HG02970 (cell line): ENCODE data around the gene CHST10.
"Not testable (repeated sequence)": the region's sequence is repeated elsewhere in the genome, so short reads cannot be mapped to it uniquely, and the experiment has no call there.

Experiments used
- ATAC-seq: cut with Tn5 transposase; IDR thresholded peaks from one replicate; pipeline ENCODE4 v1.9.1; 2021; ENCODE audit warnings: mild to moderate bottlenecking, moderate library complexity, moderate number of reproducible peaks; ENCODE audit not compliant: unreplicated experiment, low FRiP score

CHST10 gene, protein sequence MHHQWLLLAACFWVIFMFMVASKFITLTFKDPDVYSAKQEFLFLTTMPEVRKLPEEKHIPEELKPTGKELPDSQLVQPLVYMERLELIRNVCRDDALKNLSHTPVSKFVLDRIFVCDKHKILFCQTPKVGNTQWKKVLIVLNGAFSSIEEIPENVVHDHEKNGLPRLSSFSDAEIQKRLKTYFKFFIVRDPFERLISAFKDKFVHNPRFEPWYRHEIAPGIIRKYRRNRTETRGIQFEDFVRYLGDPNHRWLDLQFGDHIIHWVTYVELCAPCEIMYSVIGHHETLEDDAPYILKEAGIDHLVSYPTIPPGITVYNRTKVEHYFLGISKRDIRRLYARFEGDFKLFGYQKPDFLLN

DNA sequence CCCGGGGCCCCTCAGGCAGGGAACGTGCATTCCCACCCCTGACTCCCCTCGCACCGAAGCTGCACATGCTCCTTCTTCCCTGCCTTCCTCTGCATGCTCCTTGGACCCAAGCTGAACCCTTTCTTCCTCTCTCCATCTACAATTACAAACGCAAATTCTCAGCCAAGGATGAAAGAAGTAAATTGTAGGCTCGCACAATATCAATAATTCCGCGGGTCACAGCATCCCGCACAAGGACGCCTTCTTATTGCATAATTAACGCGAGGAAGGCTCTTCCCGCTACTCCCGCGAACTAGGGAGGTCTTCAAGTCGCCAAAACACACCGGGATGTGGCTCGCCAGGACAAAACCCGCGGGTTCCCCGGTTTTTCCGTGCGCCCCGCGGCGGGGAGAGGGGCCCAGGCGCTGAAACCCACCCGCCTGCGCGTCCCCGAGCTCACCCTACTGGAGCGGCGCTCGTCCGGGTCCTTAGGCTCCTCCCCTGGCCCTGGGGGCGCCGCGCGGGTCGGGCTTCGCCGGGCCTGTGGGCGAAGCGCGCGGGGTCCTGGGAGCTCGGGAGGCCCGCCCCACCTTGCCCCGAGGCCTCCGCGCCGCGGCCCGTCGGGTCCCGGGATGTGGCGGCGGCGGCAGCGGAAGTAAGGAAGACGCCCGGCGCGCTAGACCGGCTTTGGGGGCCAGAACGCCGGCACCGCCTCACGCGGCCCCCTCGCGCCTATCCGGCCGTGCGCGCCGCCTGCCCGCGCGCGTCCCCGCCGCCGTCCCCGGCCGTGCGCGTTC, at the start of gene CHST10:
CHST10 (minus strand) TSS at position 734 of the 776 bp plus-strand sequence. CDS start 10,993 bp downstream, outside the sequence.
- ATAC-seq: peak; percentile 73

DNA sequence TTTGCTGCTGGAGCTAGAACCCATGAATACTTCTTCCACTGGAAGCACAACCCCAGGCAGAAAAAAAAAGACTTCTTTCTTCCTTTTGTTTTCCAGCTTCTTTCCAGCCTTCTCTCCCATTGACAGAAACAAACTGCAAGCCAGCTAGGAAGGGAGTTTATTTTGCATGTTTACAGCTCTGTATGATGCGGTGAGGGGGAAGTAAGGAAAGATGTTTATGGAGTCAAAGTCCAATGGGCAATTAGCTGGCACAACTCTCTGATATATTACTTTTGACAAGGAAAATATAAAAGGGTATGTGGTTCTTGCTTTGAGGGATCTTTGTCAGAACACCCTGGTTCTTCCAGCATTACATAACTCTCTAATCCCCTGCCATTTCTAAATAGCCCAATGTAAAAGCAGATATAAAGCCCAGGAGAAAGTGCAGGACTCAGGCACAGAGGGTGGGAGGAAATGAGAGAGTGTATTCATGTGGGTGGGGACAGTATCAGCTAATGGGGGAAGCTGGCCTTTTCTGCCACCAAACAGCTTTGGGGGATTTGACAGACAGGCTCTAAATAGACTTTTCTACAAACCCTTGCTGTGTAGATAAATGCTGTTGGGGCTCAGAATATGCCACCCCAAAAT, 43.5 kb upstream of the CHST10 start:
- no peak for ATAC-seq

- not testable (repeated sequence) for ATAC-seq
Measured at GRCh38 chr2:100456357-100456756, 38.9 kb upstream of the CHST10 start.

DNA sequence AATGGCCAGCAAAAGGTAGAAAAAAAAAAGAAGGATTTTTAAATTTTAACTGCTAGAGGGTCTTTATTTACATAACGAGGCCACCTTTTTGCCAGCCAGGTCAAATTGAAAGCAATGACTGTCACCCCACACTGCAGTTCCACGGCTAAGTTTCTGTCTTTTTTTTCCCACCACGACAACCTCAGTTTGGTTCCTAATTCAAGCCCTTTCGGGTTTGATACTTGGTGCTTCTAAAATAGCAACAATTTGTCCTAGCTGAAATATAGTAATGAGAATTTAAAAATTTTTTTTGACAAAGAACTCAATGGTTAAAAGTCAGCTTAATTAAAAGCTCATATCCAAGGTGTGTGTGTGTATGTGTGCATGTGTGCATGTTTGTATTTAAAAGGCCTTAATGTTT, 36.4 kb upstream of the CHST10 start:
- ATAC-seq: no peak

GRCh38 chr2:100451734-100452133, 34.3 kb upstream of the CHST10 start:
- no peak for ATAC-seq

GRCh38 chr2:100451092-100451491, 33.6 kb upstream of the CHST10 start:
- ATAC-seq: no peak

GRCh38 chr2:100446696-100447095, 29.2 kb upstream of the CHST10 start:
- no peak for ATAC-seq

DNA sequence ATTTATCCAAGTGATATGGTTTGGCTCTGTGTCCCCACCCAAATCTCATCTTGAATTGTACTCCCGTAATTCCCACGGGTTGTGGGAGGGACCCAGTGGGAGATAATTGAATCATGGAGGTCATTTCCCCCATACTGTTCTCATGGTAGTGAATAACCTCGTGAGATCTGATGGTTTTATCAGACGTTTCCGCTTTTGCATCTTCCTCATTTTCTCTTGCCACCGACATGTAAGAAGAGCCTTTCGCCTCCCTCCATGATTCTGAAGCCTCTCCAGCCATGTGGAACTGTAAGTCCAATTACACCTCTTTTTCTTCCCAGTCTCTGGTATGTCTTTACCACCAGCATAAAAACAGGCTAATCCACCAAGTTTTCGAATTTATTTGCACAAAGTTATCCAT, 20.3 kb upstream of the CHST10 start:
- no peak for ATAC-seq

DNA sequence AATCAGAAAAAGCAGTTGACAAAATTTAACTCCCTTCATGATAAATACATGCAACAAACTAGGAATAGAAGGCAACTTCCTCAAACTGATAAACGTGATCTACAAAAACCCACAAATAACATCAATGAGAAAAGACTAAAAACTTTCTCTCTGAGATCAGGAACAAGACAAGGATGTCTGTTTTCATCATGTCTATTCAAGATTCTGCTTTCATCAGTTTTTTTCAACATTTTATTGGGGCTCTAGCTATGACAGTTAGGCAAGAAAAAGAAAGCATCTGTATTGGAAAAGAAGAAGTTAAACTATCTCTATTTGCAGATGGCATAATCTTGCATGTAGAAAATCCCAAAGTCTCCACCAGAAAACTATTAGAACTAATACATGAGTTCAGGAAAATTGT, 12.3 kb upstream of the CHST10 start:
- ATAC-seq: no peak

DNA sequence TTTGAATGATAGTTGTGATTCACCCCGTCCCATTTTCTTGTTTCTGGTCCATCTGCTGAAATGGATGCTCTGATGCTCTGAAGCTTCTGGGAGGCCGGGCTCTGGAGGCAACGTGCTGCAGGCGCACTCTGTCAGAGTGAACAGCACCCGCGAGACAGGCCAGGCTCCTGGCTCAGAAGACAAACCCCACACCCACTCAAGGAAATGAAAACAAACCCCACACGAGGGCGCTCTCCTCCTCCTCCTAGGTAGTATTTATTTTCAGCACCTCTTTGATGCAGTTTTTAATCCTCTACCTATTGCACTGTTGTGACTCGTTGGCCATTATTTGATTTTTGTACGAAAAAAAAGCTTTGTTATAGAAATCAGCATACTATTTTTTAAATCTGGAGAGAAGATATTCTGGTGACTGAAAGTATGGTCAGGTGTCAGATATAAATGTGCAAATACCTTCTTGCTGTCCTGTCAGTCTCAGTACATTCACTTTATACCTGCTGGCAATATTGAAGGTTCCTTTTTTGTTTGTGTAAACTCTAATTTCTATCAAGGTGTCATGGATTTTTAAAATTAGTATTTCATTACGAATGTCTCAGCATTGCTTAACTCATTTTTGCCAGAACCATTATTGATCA, 10.3 kb upstream of the CHST10 start:
- no peak for ATAC-seq

- no peak for ATAC-seq
Measured at GRCh38 chr2:100427111-100427510, 9.6 kb upstream of the CHST10 start.

GRCh38 chr2:100426384-100426720, 8.9 kb upstream of the CHST10 start:
- ATAC-seq: no peak

DNA sequence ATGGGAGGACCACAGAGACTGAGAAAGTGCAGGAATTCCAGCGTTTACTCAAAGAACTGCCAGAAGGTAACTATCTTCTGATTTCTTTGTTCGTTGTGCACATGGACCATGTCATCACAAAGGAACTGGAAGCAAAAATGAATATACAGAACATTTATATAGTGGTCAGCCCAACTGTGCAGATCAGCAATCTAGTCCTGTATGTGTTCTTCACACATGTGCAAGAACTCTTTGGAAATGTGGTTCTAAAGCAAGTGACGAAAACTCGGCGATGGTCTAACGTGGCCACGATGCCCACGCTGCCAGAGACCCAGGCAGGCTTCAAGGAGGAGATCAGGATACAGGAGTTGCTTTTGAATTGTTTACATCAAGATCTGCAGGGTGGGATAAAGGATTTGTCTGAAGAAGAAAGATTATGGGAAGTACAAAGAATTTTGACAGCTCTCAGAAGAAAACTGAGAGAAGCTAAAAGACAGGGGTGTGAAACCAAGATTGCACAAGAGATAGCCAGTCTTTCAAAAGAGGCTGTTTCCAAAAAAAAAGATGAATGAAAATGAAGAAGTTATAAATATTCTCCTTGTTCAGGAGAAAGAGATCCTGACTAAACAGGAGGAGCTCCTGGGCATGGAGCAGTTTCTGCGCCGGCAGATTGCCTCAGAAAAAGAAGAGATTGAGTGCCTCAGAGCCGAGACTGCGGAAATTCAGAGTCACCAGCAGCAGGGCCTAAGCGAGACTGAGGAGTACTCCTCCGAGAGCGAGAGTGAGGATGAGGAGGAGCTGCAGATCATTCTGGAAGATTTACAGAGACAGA, 8.3 kb upstream of the CHST10 start:
- no peak for ATAC-seq

DNA sequence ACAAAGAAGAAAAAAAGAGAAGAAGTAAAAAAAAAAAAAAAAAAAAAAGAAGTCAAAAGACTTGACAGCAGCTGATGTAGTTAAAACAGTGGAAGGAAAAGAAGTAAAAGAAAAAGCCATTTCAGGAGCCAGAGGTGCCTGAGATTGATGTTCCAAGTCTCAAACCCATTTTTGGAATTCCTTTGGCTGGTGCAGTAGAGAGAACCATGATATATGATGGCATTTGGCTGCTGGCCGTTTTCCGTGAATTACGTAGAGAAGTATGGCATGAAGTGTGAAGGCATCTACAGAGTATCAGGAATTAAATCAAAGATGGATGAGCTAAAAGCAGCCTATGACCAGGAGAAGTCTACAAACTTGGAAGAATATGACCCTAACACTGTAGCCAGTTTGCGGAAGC, 7.6 kb upstream of the CHST10 start:
- ATAC-seq: no peak

- no peak for ATAC-seq
Measured at GRCh38 chr2:100424277-100424875, 6.9 kb upstream of the CHST10 start.

GRCh38 chr2:100423631-100424030, 6.2 kb upstream of the CHST10 start:
- no peak for ATAC-seq

DNA sequence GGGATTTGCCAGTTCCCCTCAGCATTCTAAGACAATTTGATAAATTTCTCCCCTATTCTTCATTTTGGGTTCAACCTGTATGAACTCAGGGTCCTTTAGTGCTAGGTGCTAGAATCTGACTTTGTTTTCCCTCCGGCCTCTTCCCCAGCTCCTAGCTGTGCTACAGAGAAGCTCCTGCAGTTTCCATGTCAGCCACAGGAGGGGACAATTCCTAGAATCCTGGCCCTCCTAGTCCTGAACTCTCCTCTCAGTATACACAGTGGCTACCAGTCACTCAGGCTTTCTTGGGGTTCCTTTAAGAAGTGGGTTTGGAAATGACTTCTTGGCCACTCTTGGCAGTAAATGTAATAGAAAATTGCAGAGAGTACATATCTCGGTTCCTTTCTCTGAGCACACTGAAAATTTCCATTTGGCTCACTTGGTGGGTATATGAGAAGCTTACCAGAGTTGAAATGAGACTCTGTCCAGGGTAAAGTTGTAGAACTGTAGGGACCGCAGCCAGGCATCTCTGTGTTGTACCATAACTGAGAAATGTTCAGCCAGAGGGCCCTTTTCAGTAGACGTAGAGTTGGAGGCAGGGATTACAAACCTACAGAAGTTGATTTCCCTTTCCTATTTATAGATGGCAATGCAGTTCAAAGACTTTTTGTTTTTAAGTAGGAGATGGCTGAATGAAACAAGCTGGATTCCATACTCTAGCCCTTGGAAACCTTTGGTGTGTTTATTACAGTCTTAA, 5.0 kb upstream of the CHST10 start:
- ATAC-seq: no peak

DNA sequence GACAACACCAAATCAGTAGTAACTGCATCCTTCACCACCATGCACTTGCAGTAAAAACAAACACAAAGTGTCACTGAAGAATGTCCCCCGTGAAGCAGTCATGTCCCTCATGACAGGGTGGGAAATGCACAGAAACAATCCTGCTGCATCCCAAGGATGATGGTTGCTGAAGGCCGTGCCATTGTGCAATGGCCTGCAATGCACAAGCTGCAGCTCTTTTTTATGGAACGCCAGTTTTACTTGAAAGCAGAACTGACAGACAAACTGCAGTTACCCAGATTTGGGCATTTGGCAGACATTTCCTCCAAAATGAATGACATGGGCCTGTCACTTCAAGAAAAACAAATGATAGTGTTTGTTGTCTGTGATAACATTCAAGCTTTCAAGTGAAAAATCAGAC, 2.4 kb upstream of the CHST10 start:
- ATAC-seq: no peak

- no peak for ATAC-seq
Measured at GRCh38 chr2:100418406-100418962, 1.0 kb upstream of the CHST10 start.
